ENCODE results near the gene HBQ1.
"Not testable (repeated sequence)": the region's sequence is repeated elsewhere in the genome, so short reads cannot be mapped to it uniquely, and the experiment has no call there.

HBQ1 gene

GRCh38 chr16:162271-162991, 17.8 kb upstream of the HBQ1 start:
- no peak for DNase-seq

DNA sequence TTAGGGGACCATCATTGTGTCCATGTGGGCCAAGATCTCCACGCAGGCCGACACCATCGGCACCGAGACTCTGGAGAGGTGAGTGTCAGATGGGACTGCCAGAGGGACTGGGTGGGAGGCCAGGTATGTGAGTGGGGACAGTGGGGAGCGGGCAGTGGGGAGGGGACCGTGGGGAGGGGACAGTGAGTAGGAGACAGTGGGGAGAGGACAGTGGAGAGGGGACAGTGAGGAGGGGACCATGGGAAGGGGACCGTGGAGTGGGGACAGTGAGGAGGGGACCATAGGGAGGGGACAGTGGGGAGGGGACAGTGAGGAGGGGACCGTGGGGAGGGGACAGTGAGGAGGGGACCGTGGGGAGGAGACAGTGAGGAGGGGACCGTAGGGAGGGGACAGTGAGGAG, 17.1 kb upstream of the HBQ1 start:
- DNase-seq: not testable (repeated sequence)

DNA sequence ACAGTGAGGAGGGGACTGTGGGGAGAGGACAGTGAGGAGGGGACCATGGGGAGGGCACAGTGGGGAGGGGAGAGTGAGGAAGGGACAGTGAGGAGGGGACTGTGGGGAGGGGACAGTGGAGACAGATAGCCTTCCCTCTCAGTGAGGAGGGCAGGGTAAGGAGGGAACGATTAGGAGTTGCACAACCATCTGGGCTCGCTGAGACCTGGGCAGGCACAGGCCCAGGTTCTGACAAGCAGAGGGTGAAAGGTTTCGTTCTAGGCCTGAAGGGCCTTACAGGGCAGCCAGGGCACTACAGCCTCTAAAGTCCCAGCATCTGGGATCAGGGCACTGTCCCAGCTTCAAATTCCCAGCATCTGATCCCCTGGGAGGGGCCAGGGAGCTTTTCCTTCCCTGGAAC, 16.6 kb upstream of the HBQ1 start:
- not testable (repeated sequence) for DNase-seq

GRCh38 chr16:164134-164823, 16.0 kb upstream of the HBQ1 start:
- not testable (repeated sequence) for DNase-seq

DNA sequence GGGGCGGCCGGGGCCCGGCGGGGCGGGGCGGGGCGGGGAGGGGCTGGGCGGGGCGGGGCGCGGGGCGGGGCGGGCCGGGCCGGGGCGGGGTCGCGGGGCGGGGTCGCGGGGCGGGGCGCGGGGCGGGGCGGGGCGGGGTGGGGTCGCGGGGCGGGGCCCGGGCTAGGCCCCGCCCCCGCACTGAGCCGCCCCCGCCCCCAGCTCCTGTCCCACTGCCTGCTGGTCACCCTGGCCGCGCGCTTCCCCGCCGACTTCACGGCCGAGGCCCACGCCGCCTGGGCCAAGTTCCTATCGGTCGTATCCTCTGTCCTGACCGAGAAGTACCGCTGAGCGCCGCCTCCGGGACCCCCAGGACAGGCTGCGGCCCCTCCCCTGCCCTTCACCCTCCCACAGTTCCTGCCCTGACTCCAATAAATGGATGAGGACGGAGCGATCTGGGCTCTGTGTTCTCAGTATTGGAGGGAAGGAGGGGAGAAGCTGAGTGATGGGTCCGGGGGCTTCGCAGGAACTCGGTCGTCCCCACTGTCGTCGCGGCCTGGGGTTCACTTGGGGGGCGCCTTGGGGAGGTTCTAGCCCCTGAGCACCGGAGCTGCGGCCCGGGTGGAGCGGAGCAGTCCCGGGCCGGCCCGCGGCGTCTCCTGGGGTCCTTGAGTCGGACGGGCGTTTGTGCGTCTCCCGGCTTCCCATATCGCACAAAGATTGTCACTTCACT, 15.3 kb upstream of the HBQ1 start:
- DNase-seq: no peak

- no peak for DNase-seq
These were observed 14.5 kb upstream of the HBQ1 start, which contains the start of gene HBM for GRCh38 chr16:165539-166374. Gene HBM, plus strand, starts transcription at chr16:165978. Its CDS starts 20 bp downstream, at chr16:165998.

GRCh38 chr16:166375-167121, 13.7 kb upstream of the HBQ1 start:
- DNase-seq: no peak

DNA sequence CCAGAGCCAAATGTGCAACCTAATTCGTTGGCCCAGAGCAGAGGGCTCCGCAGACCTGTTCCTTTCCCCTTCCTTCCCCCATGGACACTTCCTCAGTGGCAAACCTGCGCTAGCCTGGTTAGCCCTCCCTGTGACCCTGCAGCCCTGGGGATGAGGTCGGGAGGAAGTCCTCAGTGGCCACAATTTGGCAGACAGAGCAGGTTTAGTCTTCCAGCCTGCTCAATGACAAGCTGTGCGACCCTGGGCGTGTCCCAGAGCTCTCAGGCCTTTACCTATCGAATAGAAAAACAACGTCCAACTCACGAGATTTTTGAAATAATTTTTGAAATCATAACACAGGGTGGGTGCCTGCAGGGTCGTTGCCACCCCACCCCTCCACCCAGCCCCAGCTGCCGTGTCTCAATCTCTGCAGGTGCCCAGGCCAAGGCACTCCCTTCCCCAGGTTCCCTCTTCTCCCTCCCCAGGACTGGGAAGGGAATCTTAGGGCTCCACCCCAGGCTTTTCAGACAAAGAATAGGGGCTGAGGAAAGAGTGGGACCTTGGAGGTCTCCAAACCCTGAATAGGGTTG, 13.1 kb upstream of the HBQ1 start:
- no peak for DNase-seq

DNA sequence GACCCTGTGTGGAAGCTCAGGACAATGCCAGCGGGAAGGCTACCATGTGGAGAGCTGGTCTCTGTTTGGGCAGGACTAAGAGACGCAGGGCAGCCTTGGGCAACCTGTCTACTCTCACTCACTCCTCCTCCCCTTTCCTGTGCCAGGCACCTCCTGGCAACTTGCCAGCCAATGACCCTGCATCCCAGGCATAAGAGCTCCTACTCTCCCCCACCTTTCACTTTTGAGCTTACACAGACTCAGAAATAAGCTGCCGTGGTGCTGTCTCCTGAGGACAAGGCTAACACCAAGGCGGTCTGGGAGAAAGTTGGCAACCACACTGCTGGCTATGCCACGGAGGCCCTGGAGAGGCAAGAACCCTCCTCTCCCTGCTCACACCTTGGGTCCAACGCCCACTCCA, 11.8 kb upstream of the HBQ1 start:
- no peak for DNase-seq

GRCh38 chr16:169014-169413, 11.2 kb upstream of the HBQ1 start:
- no peak for DNase-seq

DNA sequence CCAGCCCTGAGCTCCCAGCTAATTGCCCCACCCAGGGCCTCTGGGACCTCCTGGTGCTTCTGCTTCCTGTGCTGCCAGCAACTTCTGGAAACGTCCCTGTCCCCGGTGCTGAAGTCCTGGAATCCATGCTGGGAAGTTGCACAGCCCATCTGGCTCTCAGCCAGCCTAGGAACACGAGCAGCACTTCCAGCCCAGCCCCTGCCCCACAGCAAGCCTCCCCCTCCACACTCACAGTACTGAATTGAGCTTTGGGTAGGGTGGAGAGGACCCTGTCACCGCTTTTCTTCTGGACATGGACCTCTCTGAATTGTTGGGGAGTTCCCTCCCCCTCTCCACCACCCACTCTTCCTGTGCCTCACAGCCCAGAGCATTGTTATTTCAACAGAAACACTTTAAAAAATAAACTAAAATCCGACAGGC, 10.2 kb upstream of the HBQ1 start:
- not testable (repeated sequence) for DNase-seq

DNA sequence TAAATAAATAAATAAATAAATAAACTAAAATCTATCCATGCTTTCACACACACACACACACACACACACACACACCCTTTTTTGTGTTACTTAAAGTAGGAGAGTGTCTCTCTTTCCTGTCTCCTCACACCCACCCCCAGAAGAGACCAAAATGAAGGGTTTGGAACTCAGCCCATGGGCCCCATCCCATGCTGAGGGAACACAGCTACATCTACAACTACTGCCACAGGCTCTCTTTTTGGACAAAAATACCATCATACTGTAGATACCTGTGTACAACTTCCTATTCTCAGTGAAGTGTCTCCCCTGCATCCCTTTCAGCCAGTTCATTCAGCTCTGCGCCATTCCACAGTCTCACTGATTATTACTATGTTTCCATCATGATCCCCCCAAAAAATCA, 9.5 kb upstream of the HBQ1 start:
- no peak for DNase-seq

- not testable (repeated sequence) for DNase-seq
These were observed 7.8 kb upstream of the HBQ1 start, which contains the start of gene HBA2 for GRCh38 chr16:172374-172941. Gene HBA2, plus strand, starts transcription at chr16:172876. Its CDS starts 37 bp downstream, at chr16:172913.

GRCh38 chr16:173211-173854, 6.9 kb upstream of the HBQ1 start:
- not testable (repeated sequence) for DNase-seq

- DNase-seq: not testable (repeated sequence)
These were observed 6.1 kb upstream of the HBQ1 start for GRCh38 chr16:173928-174769.

- peak in 1 of 2 donors; percentile 4 for DNase-seq
These were observed 5.0 kb upstream of the HBQ1 start for GRCh38 chr16:175011-175949.

GRCh38 chr16:176006-176405, 4.3 kb upstream of the HBQ1 start:
- DNase-seq: not testable (repeated sequence)
